B cell (primary cell): ENCODE measurements around the gene PCDHGB4. TPM values are rescaled to one million over a fixed set of nuclear protein-coding genes. Genes with fewer than 3 reads are reported as not detected.

ENCODE experiments used
- ATAC-seq: fragments of 200-7000 bp; cut with Tn5 transposase; one replicate; pipeline ENCODE4 v1.10.0; 2021; ENCODE audit warnings: low read depth, mild to moderate bottlenecking, moderate number of reproducible peaks, moderate library complexity
- CTCF ChIA-PET: fragments of 350-600 bp; sonication (Branson Sonifier 250); formaldehyde crosslinking; loops from one replicate; lab custom pipeline; 2021; ENCODE audit warnings: antibody characterized with exemption, inconsistent platforms; lab: Charles Lee
- POLR2A ChIA-PET: fragments of 350-600 bp; sonication (Branson Sonifier 250); formaldehyde crosslinking; loops from one replicate; lab custom pipeline; 2021; ENCODE audit warnings: antibody characterized with exemption; lab: Charles Lee
- DNase-seq: peaks from one replicate; pipeline ENCODE4 v3.0.0; 2013
- H2AFZ ChIP-seq: 2 replicates; pipeline ENCODE4 v1.6.1; 2012; ENCODE audit warnings: mild to moderate bottlenecking, low read depth, low read length; ENCODE audit not compliant: insufficient read depth, poor library complexity, severe bottlenecking
- H3K27ac ChIP-seq, 2 donors: 1 replicate in 1 of 2; 2 replicates in 1 of 2; pipeline ENCODE4 v1.5.1; 2012 to 2013; ENCODE audit warnings: low read length in 2 of 2, mild to moderate bottlenecking in 2 of 2, moderate library complexity in 1 of 2
- H3K27me3 ChIP-seq, 4 experiments: fragments of 200-600 bp in 1 of 4; sonication (generic) in 1 of 4; replicated peaks in 1 of 4; 1 replicate in 2 of 4; 2 replicates in 2 of 4; pipeline versions ENCODE4 v1.6.1 to v1.7.0; 2013 to 2016; ENCODE audit warnings: low read length in 3 of 4, mild to moderate bottlenecking in 2 of 4, mixed read lengths in 1 of 4, moderate library complexity in 1 of 4; ENCODE audit not compliant: insufficient read depth in 4 of 4, control insufficient read depth in 3 of 4; ENCODE audit errors: control extremely low read depth in 1 of 4
- H3K36me3 ChIP-seq, 2 experiments: replicated peaks in 1 of 2; 1 replicate in 1 of 2; 2 replicates in 1 of 2; pipeline versions ENCODE4 v1.6.1 to v1.7.1; 2013; ENCODE audit warnings: low read length in 1 of 2; ENCODE audit not compliant: insufficient read depth in 2 of 2, control insufficient read depth in 1 of 2; ENCODE audit errors: control extremely low read depth in 1 of 2, extremely low read depth in 1 of 2
- H3K4me1 ChIP-seq, 2 donors: fragments of 200-600 bp in 1 of 2; sonication (generic) in 1 of 2; 1 replicate in 1 of 2; 2 replicates in 1 of 2; pipeline versions ENCODE4 v1.5.1 to v1.6.1; 2013 to 2017; ENCODE audit warnings: low read length in 2 of 2; ENCODE audit not compliant: control insufficient read depth in 2 of 2, insufficient read depth in 2 of 2
- H3K4me2 ChIP-seq: replicated peaks from 2 replicates; pipeline ENCODE3; 2012; ENCODE audit warnings: mild to moderate bottlenecking, low read depth, low read length; ENCODE audit not compliant: poor library complexity, severe bottlenecking
- H3K4me3 ChIP-seq, 5 experiments: fragments of 200-600 bp in 1 of 5; sonication (generic) in 1 of 5; 1 replicate in 3 of 5; 2 replicates in 2 of 5; pipeline versions ENCODE4 v1.5.1 to v1.7.0; 2011 to 2016; ENCODE audit warnings: low read length in 4 of 5, mild to moderate bottlenecking in 4 of 5, low read depth in 2 of 5, control low read depth in 1 of 5, moderate library complexity in 1 of 5; ENCODE audit not compliant: insufficient read depth in 1 of 5; ENCODE audit errors: control extremely low read depth in 1 of 5, extremely low read depth in 1 of 5
- H3K79me2 ChIP-seq: fragments of 200-600 bp; sonication (generic); one replicate; pipeline ENCODE4 v1.6.0; 2016; ENCODE audit warnings: low read length; ENCODE audit not compliant: control insufficient read depth, insufficient read depth
- H3K9ac ChIP-seq: fragments of 200-600 bp; sonication (generic); 2 replicates; pipeline ENCODE4 v1.6.1; 2017; ENCODE audit warnings: mild to moderate bottlenecking, low read length, moderate library complexity
- H3K9me3 ChIP-seq, 3 donors: one replicate each; pipeline versions ENCODE4 v1.6.1 to v1.7.1; 2013; ENCODE audit warnings: low read length in 2 of 3; ENCODE audit not compliant: control insufficient read depth in 2 of 3, insufficient read depth in 1 of 3; ENCODE audit errors: control extremely low read depth in 1 of 3
- H4K20me1 ChIP-seq: 2 replicates; pipeline ENCODE4 v1.6.0; 2012; ENCODE audit warnings: mild to moderate bottlenecking, low read length; ENCODE audit not compliant: insufficient read depth, control insufficient read depth, poor library complexity, severe bottlenecking
- H3K27ac Mint-ChIP-seq: one replicate; pipeline ENCODE4 v1.8.0; 2021; ENCODE audit warnings: mixed read lengths
- H3K27me3 Mint-ChIP-seq: one replicate; pipeline ENCODE4 v1.8.0; 2021; ENCODE audit warnings: mixed read lengths
- H3K4me1 Mint-ChIP-seq: one replicate; pipeline ENCODE4 v1.8.0; 2021; ENCODE audit warnings: mixed read lengths
- H3K4me3 Mint-ChIP-seq: one replicate; pipeline ENCODE4 v1.8.0; 2021; ENCODE audit warnings: mixed read lengths
- H3K9me3 Mint-ChIP-seq: one replicate; pipeline ENCODE4 v1.8.0; 2022; ENCODE audit warnings: mixed read lengths; ENCODE audit not compliant: insufficient read depth
- EZH2 ChIP-seq: IDR thresholded peaks from 2 replicates; pipeline ENCODE4 v1.6.1; 2012; ENCODE audit warnings: borderline replicate concordance, low read depth, mild to moderate bottlenecking, moderate library complexity, low read length; ENCODE audit not compliant: insufficient read depth, poor library complexity, severe bottlenecking
- WGBS: methylation state at CpG from one replicate; pipeline ENCODE4 v1.1.5; 2013; ENCODE audit warnings: missing lambda C conversion rate; ENCODE audit not compliant: insufficient coverage; 5-methylcytosine and 5-hydroxymethylcytosine counted together
- intact Hi-C: fragments of 100-400 bp; cut with micrococcal nuclease; formaldehyde crosslinking; loops from one replicate; pipeline ENCODE4 v1.10.0; 2022
- polyA plus RNA-seq: library from polyadenylated mRNA; depleted of rRNA; stranded (reverse); fragments of >200 nt; gene quantifications from 2 replicates; pipeline ENCODE4 v1.2.3, GENCODE V29; 2012
- total RNA-seq, 2 donors: library from RNA; stranded (reverse); fragments of 120-200 nt in 1 of 2; gene quantifications; 1 replicate in 1 of 2; 2 replicates in 1 of 2; pipeline versions ENCODE4 v1.2.3 to v1.2.4, GENCODE V29; 2013 to 2022
- TF ChIP-seq, protein P1 (sequence below): fragments of 200-600 bp; IDR thresholded peaks from one replicate; pipeline ENCODE4 v1.8.0; 2022; ENCODE audit warnings: antibody characterized with exemption, mild to moderate bottlenecking

The PCDHGB4 gene
- total and polyA plus RNA-seq, 2 donors (not counting 1 experiment from before 2014, with no cell fraction given), result 0.39 to 1.6 TPM

DNA sequence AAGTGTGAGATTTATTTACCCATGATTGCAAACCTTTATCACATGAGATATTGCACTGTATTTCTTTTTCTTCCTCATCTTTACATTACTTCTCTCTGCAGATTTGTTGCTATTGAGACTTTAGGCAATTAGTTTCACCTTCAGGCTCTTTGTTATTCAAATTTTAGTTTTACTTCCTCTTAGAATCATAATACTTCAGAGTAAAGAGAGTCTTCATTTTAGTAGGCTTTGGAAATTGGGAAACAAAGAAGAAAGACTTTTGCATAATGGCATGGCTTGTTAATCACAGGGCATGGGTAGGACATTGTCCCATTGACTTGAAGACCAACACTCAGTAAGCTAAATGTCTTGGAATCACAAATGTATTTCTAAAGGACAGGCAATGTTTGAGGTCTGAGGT lies 24.8 kb upstream of the PCDHGB4 start:
- H3K4me1 Mint-ChIP-seq, result peaks cover 9% of the 10 kb centered on the region
- H3K27ac ChIP-seq, result no peak overlapping the region
- no peaks in the 10 kb centered on the region for H4K20me1 ChIP-seq
- no peak overlapping the region for H3K4me2 ChIP-seq
- H3K79me2 ChIP-seq, result no peaks in the 10 kb centered on the region
- no peak overlapping the region for H3K9ac ChIP-seq
- ChIA-PET POLR2A (no interaction called here), CTCF (no interaction called here)
- peaks cover 7% of the 10 kb centered on the region for H3K9me3 Mint-ChIP-seq
- intact Hi-C loops, result no loop called here
- no peak overlapping the region for H3K4me3 ChIP-seq
- H3K36me3 ChIP-seq, result no peaks in the 10 kb centered on the region
- peaks cover 10 to 57% (median 53%) of the 10 kb centered on the region in 3 donors for H3K9me3 ChIP-seq
- peaks cover 62% of the 10 kb centered on the region for H3K27me3 Mint-ChIP-seq
- no peak for TF ChIP-seq EZH2
- TF ChIP-seq, protein P1, sequence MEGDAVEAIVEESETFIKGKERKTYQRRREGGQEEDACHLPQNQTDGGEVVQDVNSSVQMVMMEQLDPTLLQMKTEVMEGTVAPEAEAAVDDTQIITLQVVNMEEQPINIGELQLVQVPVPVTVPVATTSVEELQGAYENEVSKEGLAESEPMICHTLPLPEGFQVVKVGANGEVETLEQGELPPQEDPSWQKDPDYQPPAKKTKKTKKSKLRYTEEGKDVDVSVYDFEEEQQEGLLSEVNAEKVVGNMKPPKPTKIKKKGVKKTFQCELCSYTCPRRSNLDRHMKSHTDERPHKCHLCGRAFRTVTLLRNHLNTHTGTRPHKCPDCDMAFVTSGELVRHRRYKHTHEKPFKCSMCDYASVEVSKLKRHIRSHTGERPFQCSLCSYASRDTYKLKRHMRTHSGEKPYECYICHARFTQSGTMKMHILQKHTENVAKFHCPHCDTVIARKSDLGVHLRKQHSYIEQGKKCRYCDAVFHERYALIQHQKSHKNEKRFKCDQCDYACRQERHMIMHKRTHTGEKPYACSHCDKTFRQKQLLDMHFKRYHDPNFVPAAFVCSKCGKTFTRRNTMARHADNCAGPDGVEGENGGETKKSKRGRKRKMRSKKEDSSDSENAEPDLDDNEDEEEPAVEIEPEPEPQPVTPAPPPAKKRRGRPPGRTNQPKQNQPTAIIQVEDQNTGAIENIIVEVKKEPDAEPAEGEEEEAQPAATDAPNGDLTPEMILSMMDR, result no peak
- DNase-seq (no peak), ATAC-seq (no peak)
- no peak overlapping the region for H3K27ac Mint-ChIP-seq
- H3K4me3 Mint-ChIP-seq, result peak overlapping the region; percentile 5
- H2AFZ ChIP-seq, result no peak overlapping the region
- H3K27me3 ChIP-seq, result peaks cover 0 to 70% (median 42%) of the 10 kb centered on the region in 4 experiments
- peaks cover 0 to 4% of the 10 kb centered on the region in 2 donors for H3K4me1 ChIP-seq

DNA sequence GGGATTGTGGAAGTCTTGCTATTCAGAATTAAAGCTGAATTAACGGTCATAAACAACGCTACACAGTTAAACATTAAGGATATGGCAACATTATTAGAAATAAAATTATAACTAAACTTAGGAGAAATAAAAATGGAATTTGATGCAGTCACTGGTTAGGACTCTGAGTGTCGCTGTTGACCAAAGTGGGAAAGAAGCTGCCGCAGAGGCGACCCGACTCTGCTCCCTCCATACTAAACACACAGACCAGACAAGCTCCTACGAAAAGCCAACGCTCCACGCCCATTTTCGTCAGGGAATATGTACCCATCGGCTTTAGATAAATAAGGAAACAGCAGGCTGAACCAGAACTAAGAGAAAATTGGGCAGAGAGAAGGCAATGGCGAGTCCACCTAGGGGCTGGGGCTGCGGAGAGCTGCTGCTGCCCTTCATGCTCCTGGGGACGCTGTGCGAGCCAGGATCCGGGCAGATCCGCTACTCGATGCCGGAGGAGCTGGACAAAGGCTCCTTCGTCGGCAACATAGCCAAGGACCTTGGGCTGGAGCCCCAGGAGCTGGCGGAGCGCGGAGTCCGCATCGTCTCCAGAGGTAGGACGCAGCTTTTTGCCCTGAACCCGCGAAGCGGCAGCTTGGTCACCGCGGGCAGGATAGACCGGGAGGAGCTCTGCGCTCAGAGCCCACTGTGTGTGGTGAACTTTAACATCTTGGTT lies 23.4 kb upstream of the PCDHGB4 start, which contains the start of gene PCDHGA5:
Gene PCDHGA5, plus strand, starts transcription at position 211 of the 709 bp plus-strand sequence. Its CDS starts 169 bp downstream, at position 380.
- 33% methylated on average over 32 of the region's 34 CpGs for WGBS
- intact Hi-C loops, result no loop called here
- ATAC-seq, result no peak

More for the DNA sequence above, 23.4 kb upstream of the PCDHGB4 start, which contains the start of gene PCDHGA5:
- H3K4me3 Mint-ChIP-seq, result no peak within 1 kb of the TSS
- H3K4me1 ChIP-seq, result peaks cover 0 to 4% of the 10 kb centered on the region in 2 donors
- no peak within 1 kb of the TSS for H3K4me2 ChIP-seq
- H3K9me3 ChIP-seq, result peaks cover 10 to 57% (median 54%) of the 10 kb centered on the region in 3 donors
- ChIA-PET POLR2A (no interaction called here), CTCF (interaction anchor here (0.6 to 1.2 kb wide), 2 partner anchors 17 to 200 kb away, joined by 3 read pairs; no protein-coding TSS in a partner anchor)
- peaks cover 6% of the 10 kb centered on the region for H3K9me3 Mint-ChIP-seq
- no peak for DNase-seq
- no peak within 1 kb of the TSS for H3K27ac Mint-ChIP-seq
- H3K27me3 ChIP-seq, result peaks cover 0 to 64% (median 42%) of the 10 kb centered on the region in 4 experiments
- no peak within 1 kb of the TSS for H2AFZ ChIP-seq
- TF ChIP-seq EZH2, result no peak
- TF ChIP-seq, protein P1, result no peak
- no peaks in the 10 kb centered on the region for H3K79me2 ChIP-seq
- no peak within 1 kb of the TSS for H3K4me3 ChIP-seq
- no peak within 1 kb of the TSS for H3K9ac ChIP-seq
- no peak within 1 kb of the TSS for H3K27ac ChIP-seq
- H4K20me1 ChIP-seq, result no peaks in the 10 kb centered on the region
- peaks cover 63% of the 10 kb centered on the region for H3K27me3 Mint-ChIP-seq
- H3K4me1 Mint-ChIP-seq, result peaks cover 9% of the 10 kb centered on the region
- H3K36me3 ChIP-seq, result no peaks in the 10 kb centered on the region
